NCI-H187 (cell line): ENCODE results near the gene COG5.

Experiments
- DNase-seq, 2 experiments: peaks; one replicate each; lab custom pipeline; 2025; lab: John Stamatoyannopoulos, UW

COG5 gene

GRCh38 chr7:107563775-107564552, at the start of gene COG5, which contains the start of gene DUS4L:
Gene COG5, minus strand, starts transcription at chr7:107563920. Its CDS starts 24 bp downstream, at chr7:107563896.
Gene DUS4L, plus strand, starts transcription at chr7:107563971. Its CDS starts 3,100 bp downstream, at chr7:107567071.
- DNase-seq, result peak; percentile 64 to 81

GRCh38 chr7:107613439-107613838, 49.7 kb upstream of the COG5 start:
- DNase-seq, result no peak

- DNase-seq, result no peak
These were observed 46.6 kb upstream of the COG5 start for GRCh38 chr7:107610323-107610722.

- DNase-seq, result no peak
These were observed 46.1 kb upstream of the COG5 start for GRCh38 chr7:107609811-107610261.

- no peak for DNase-seq
These were observed 42.6 kb upstream of the COG5 start for GRCh38 chr7:107606303-107606702.

- DNase-seq, result no peak
These were observed 41.6 kb upstream of the COG5 start for GRCh38 chr7:107605218-107605815.

GRCh38 chr7:107600816-107601215, 37.1 kb upstream of the COG5 start:
- DNase-seq, result no peak

- no peak for DNase-seq
These were observed 35.5 kb upstream of the COG5 start for GRCh38 chr7:107599262-107599661.

GRCh38 chr7:107597953-107598352, 34.2 kb upstream of the COG5 start:
- DNase-seq, result no peak

GRCh38 chr7:107597582-107597916, 33.8 kb upstream of the COG5 start:
- no peak for DNase-seq

- no peak for DNase-seq
These were observed 33.3 kb upstream of the COG5 start for GRCh38 chr7:107596881-107597581.

GRCh38 chr7:107594961-107595737, 31.4 kb upstream of the COG5 start:
- DNase-seq, result no peak

- DNase-seq, result no peak
These were observed 29.3 kb upstream of the COG5 start for GRCh38 chr7:107593025-107593410.

GRCh38 chr7:107592361-107593024, 28.8 kb upstream of the COG5 start:
- no peak for DNase-seq

- DNase-seq, result no peak
These were observed 27.7 kb upstream of the COG5 start for GRCh38 chr7:107591421-107591820.

GRCh38 chr7:107588529-107589130, 24.9 kb upstream of the COG5 start:
- DNase-seq, result no peak

- DNase-seq, result no peak
These were observed 21.0 kb upstream of the COG5 start for GRCh38 chr7:107584716-107585115.

- no peak for DNase-seq
These were observed 19.2 kb upstream of the COG5 start for GRCh38 chr7:107582875-107583274.

GRCh38 chr7:107581387-107582013, 17.8 kb upstream of the COG5 start:
- no peak for DNase-seq

- DNase-seq, result no peak
These were observed 17.1 kb upstream of the COG5 start for GRCh38 chr7:107580716-107581383.
